KG1 (cell line): ENCODE results near the gene KIR2DL3.
A peak's percentile ranks its signal among the peaks of the same experiment; 100 is the strongest.
"Not testable (repeated sequence)": the region's sequence is repeated elsewhere in the genome, so short reads cannot be mapped to it uniquely, and the experiment has no call there.

Experiments used
- DNase-seq: peaks from one replicate; lab custom pipeline; 2025; lab: John Stamatoyannopoulos, UW

KIR2DL3 gene

GRCh38 chr19:54744080-54744479 is 5.8 kb downstream of the KIR2DL3 start:
- not testable (repeated sequence) for DNase-seq

- DNase-seq = peak; percentile 1
These were observed 9.5 kb downstream of the KIR2DL3 start for GRCh38 chr19:54747614-54748322.

- DNase-seq = not testable (repeated sequence)
These were observed 12.0 kb downstream of the KIR2DL3 start for GRCh38 chr19:54750276-54750675.

DNA sequence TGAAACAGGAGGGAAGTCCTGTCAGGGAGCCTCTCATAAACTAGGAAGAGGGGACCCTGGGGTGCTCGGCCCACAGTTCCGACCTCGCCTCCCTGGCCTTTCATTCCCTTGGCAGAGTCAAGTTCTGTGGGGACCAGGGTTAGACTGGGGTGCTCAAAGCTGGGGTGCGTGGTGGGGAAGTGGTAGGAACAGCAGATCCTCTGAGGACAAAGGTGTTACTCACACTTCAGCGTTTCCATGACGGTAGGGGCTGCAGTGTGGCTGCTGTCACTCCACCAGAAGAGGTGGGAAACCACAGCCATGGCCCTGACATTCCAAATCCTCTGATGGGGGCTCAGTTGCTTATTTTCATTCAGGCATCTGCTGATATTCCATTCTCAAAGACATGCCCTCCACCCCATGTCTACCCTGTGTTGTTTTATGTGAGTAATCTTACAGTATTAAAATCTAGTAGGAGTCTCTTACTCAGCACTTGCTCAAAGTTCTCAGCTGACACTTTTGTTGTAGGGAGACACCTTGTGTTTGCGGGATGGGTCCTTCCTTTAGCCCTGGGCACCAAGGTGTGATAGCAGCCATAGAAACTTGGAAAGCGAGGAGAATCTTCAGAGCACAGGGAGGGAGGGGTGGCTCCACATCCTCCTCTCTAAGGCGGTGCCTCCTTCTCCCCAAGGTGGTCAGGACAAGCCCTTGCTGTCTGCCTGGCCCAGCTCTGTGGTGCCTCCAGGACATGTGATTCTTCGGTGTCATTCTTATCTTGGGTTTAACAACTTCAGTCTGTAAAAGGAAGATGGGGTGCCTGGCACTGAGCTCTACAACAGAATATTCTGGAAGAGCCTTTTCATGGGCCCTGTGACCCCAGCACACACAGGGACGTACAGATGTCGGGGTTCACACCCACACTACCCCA is 18.1 kb downstream of the KIR2DL3 start:
- DNase-seq = not testable (repeated sequence)

- not testable (repeated sequence) for DNase-seq
These were observed 20.3 kb downstream of the KIR2DL3 start for GRCh38 chr19:54758577-54758976.

DNA sequence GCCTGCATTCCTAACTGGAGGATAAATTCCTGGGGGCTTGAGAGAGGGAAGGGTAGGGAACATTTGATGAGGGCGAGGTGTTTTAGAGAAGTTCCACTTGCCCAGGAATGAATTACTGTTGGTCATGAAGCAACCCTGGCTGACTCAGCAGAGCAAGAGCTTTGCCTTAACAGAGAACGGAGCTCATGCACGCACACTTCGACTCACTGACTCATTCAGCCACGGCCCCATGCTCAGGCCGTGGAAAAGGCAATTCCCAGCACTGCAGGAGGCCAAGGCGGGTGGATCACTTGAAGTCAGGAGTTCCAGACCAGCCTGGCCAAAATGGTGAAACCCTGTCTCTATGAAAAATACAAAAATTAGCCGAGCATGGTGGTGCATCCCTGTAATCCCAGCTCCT is 25.9 kb downstream of the KIR2DL3 start:
- DNase-seq = not testable (repeated sequence)

- DNase-seq = not testable (repeated sequence)
These were observed 28.2 kb downstream of the KIR2DL3 start for GRCh38 chr19:54766464-54766863.

DNA sequence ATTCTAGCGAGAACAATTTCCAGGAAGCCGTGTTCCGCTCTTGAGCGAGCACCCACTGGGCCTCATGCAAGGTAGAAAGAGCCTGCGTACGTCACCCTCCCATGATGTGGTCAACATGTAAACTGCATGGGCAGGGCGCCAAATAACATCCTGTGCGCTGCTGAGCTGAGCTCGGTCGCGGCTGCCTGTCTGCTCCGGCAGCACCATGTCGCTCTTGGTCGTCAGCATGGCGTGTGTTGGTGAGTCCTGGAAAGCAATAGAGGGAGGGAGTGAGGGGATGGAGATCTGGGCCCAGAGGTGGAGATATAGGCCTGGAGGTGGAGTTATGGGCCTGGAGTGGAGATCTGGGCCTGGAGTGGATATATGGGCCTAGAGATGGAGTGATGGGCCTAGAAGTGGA is 31.3 kb downstream of the KIR2DL3 start, which contains the start of gene KIR2DL1:
Gene KIR2DL1 (plus strand): TSS at position 148 of the 400 bp plus-strand sequence. CDS start 58 bp downstream, at position 206.
- DNase-seq = not testable (repeated sequence)

DNA sequence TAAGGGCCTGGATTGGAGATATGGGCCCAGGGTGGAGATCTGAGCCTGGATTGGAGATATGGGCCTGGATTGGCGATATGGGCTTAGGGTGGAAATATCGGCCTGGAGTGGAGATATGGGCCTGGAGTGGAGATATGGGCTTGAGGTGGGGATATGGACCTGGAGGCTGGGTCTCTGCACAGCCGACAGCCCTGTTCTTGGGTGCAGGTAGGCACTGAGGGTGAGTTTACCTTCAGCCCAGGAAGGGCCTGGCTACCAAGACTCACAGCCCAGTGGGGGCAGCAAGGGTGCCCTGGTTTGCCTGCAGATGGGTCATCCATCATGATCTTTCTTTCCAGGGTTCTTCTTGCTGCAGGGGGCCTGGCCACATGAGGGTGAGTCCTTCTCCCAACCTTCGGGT is 32.2 kb downstream of the KIR2DL3 start:
- not testable (repeated sequence) for DNase-seq

GRCh38 chr19:54771018-54771960 is 33.0 kb downstream of the KIR2DL3 start:
- not testable (repeated sequence) for DNase-seq

DNA sequence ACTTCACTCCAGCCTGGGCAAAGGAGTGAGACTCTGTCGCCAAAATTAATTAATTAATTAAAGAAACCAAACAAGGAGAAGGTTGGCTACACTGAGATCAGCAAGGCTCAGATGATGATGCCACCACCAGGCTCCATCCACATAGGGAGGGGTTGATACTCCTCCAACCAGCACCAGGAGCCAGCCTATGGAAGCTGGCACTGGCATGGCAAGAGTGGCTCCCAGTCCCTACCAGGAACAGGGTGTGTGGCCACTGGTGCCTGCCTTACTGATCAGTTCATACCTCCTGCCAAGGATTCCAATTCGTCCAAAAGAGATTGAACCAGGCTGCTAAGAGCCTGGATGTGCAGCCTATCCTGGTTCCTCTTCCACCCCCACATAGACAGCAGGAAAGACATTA is 34.4 kb downstream of the KIR2DL3 start:
- DNase-seq = not testable (repeated sequence)

GRCh38 chr19:54775095-54775815 is 36.9 kb downstream of the KIR2DL3 start:
- DNase-seq = not testable (repeated sequence)

- DNase-seq = not testable (repeated sequence)
These were observed 37.5 kb downstream of the KIR2DL3 start for GRCh38 chr19:54775830-54776229.

- not testable (repeated sequence) for DNase-seq
These were observed 39.5 kb downstream of the KIR2DL3 start for GRCh38 chr19:54777851-54778250.

DNA sequence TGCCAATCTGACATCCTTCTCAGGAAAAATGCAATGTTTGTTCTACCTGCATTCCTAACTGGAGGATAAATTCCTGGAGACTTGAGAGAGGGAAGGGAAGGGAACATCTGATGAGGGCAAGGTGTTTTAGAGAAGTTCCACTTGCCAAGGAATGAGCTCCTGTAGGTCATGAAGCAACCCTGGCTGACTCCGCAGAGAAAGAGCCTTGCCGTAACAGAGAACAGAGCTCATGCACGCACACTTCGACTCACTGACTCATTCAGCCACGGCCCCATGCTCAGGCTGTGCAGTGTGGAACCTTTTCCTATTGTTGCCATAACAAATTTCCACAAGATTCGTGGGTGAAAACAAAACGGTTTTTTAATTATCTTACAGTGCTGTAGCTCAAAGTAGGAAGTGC is 40.6 kb downstream of the KIR2DL3 start:
- DNase-seq = not testable (repeated sequence)

DNA sequence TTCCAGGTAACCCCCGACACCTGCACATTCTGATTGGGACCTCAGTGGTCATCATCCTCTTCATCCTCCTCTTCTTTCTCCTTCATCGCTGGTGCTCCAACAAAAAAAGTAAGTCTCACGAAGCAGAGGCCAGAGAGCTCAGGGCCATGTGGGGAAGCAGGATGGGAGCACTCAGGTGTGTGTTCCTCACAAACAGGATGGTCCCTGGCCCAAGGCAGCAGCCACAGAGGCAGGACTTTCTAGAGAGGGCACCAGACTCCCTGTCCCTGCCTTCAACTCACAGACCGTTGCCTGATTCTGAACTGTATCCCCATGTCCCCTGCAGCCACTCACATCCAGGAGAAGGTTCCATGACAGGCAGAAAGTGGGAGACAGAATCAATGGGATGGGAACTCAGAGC is 44.6 kb downstream of the KIR2DL3 start:
- DNase-seq = not testable (repeated sequence)

DNA sequence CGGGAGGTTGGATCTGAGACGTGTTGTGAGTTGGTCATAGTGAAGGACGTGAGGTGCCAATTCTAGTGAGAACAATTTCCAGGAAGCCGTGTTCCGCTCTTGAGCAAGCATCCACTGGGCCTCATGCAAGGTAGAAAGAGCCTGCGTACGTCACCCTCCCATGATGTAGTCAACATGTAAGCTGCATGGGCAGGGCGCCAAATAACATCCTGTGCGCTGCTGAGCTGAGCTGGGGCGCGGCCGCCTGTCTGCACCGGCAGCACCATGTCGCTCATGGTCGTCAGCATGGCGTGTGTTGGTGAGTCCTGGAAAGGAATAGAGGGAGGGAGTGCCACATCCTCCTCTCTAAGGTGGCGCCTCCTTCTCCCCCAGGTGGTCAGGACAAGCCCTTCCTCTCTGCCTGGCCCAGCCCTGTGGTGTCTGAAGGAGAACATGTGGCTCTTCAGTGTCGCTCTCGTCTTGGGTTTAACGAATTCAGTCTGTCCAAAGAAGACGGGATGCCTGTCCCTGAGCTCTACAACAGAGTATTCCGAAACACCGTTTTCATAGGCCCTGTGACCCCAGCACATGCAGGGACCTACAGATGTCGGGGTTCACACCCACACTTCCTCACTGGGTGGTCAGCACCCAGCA is 47.9 kb downstream of the KIR2DL3 start:
- DNase-seq = not testable (repeated sequence)

- not testable (repeated sequence) for DNase-seq
These were observed 49.8 kb downstream of the KIR2DL3 start for GRCh38 chr19:54788154-54788553.

DNA sequence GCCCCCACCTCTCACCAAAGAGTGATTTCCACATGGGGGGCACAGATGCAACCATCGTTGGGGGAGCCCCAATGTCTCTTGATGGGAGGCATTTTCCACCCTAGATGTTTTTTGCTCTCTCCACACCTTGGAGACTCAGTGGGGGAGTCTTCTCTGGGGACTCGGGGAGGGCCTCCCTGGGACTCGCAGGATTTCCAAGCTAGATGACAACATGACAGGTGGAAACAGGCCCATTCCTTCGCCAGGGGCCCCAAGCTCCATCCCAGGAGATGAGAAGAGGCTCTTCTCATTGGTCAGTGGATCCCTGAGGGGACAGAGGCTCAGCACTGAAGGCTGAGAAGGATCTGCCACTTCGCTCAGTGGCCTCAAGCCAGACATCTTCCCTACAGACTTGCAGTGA is 52.4 kb downstream of the KIR2DL3 start:
- no peak for DNase-seq

GRCh38 chr19:54791476-54791875 is 53.2 kb downstream of the KIR2DL3 start:
- no peak for DNase-seq
